Fibroblast of villous mesenchyme (primary cell): Measurements from ENCODE around the gene MACROD2. TPM values are rescaled to one million over a fixed set of nuclear protein-coding genes. Genes with fewer than 3 reads are reported as not detected.
A peak's percentile ranks its signal among the peaks of the same experiment; 100 is the strongest.

Experiments used
- DNase-seq: peaks from one replicate; pipeline ENCODE4 v3.0.0-alpha.2; 2010; ENCODE audit warnings: low read depth
- H3K4me3 ChIP-seq: 2 replicates; pipeline ENCODE4 v1.5.1; 2011; ENCODE audit warnings: low read depth, mild to moderate bottlenecking, low read length
- total RNA-seq: library from RNA; depleted of rRNA; stranded (reverse); fragments of >200 nt; gene quantifications from 2 replicates; pipeline ENCODE4 v1.2.3, GENCODE V29; 2012
- TF ChIP-seq, protein P1 (sequence below): IDR thresholded peaks from 2 replicates; pipeline ENCODE4 v1.5.1; 2012; ENCODE audit warnings: low read depth, mild to moderate bottlenecking, low read length; ENCODE audit not compliant: insufficient read depth

Gene MACROD2
- total RNA-seq, 1 donor, result 1.7 TPM

DNA sequence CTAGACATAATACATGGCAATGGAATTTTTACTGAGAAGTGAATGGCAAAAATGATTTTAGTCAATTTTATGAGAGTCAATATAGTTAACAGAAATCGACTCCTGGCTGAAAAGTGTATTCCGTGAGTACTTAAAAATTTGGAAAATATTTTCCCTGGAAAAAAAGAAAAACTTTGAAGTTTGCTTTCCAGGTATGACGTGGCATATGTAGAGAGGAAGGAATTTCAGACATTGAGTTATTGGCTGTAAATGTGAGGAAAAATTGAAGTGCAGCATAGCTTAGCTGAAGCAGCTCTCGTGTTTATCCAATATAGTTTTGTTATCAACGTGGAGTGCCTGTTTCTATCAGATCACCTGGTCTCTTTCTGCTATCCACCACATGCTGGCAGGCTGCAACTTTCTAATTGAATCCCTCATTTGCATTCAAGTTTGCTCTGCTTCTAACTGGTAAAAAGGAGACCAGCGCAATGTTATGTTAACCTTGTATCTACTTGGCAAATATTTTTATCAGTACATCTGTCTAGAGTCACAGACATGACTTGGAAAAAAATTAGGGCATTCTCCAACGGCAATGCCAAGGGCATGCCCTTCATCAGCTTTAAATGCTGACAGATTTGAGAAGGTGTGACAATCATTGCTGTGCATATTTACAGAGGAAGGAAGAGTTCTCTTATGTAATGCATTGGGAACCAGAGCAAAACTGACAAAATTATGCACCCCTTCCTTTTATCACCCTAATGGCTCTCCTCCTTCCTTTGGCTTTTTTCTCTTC lies 1444.9 kb downstream of the MACROD2 start:
- TF ChIP-seq, protein P1, sequence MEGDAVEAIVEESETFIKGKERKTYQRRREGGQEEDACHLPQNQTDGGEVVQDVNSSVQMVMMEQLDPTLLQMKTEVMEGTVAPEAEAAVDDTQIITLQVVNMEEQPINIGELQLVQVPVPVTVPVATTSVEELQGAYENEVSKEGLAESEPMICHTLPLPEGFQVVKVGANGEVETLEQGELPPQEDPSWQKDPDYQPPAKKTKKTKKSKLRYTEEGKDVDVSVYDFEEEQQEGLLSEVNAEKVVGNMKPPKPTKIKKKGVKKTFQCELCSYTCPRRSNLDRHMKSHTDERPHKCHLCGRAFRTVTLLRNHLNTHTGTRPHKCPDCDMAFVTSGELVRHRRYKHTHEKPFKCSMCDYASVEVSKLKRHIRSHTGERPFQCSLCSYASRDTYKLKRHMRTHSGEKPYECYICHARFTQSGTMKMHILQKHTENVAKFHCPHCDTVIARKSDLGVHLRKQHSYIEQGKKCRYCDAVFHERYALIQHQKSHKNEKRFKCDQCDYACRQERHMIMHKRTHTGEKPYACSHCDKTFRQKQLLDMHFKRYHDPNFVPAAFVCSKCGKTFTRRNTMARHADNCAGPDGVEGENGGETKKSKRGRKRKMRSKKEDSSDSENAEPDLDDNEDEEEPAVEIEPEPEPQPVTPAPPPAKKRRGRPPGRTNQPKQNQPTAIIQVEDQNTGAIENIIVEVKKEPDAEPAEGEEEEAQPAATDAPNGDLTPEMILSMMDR, result no peak
- DNase-seq, result no peak
- no peak overlapping the region for H3K4me3 ChIP-seq

DNA sequence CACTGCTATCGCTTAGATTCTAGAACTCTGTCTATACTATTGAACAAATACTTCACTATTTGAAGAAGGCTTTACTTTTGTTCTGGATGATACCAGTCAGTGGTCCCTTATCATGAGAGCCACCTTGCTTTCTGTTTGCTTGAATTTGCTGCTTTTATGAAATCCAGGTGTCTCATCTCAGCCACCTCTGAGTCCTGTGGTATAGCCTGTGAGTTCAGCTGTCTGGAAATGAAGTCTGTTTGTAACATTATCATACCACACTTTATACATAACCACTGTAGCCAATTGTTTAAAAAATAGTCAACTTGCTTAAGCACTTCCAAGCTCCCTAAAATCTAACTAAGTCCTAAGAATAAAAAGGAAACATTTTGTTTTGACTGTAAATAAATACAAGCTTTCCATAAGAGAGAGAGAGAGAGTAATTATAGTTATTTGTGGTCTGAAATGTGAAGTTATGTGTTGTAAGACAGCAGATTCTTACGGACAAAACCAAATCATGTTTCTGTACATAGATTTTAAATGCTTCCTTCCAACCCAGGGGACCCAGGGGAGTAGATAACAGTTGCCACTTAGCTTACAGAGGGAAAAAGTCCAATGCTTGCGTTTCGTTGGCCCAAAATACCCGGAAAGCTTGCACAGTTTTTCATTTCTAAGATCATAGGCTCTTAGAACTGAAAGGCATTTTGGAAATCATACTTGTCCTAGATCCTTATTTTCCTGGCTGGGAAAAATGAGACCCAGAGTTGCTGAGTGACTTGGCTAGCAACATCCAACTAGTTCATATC lies 1449.9 kb downstream of the MACROD2 start:
- TF ChIP-seq, protein P1, result no peak
- no peak overlapping the region for H3K4me3 ChIP-seq
- no peak for DNase-seq

- DNase-seq, result peak; percentile 13
- H3K4me3 ChIP-seq, result no peak overlapping the region
- TF ChIP-seq, protein P1, result no peak
Measured at GRCh38 chr20:15446373-15446772, 1451.1 kb downstream of the MACROD2 start.

- TF ChIP-seq, protein P1, result no peak
- DNase-seq, result no peak
- no peak overlapping the region for H3K4me3 ChIP-seq
Measured at GRCh38 chr20:15447549-15447948, 1452.2 kb downstream of the MACROD2 start.

- TF ChIP-seq, protein P1, result no peak
- no peak overlapping the region for H3K4me3 ChIP-seq
- no peak for DNase-seq
Measured at GRCh38 chr20:15449061-15449460, 1453.7 kb downstream of the MACROD2 start.

GRCh38 chr20:15451241-15451640 lies 1455.9 kb downstream of the MACROD2 start:
- no peak overlapping the region for H3K4me3 ChIP-seq
- no peak for DNase-seq
- TF ChIP-seq, protein P1, result no peak
